HepG2 (cell line): ENCODE data around the gene ARFGAP3. TPM values are rescaled to one million over a fixed set of nuclear protein-coding genes. Genes with fewer than 3 reads are reported as not detected.
A peak's percentile ranks its signal among the peaks of the same experiment; 100 is the strongest.

Source experiments
- CENPBD1 ChIP-seq: sonication (generic); formaldehyde crosslinking; IDR thresholded peaks from 2 replicates; pipeline ENCODE4 v1.8.0; 2022; ENCODE audit warnings: missing genetic modification reagents, low read depth, mild to moderate bottlenecking, borderline replicate concordance
- CREM ChIP-seq, 2 experiments: sonication (generic) in 1 of 2; formaldehyde crosslinking in 1 of 2; IDR thresholded peaks; 2 replicates each; pipeline versions ENCODE4 v1.4.0 to v1.6.1; 2016 to 2020; ENCODE audit warnings: antibody characterized with exemption in 1 of 2, mild to moderate bottlenecking in 1 of 2, missing genetic modification reagents in 1 of 2
- E2F1 ChIP-seq: sonication (generic); formaldehyde crosslinking; IDR thresholded peaks from 2 replicates; pipeline ENCODE4 v1.5.0; 2020; ENCODE audit warnings: missing genetic modification reagents
- FOXA1 ChIP-seq, 2 experiments: fragments of 450-650 bp in 1 of 2; sonication (generic) in 1 of 2; formaldehyde crosslinking in 1 of 2; IDR thresholded peaks; 2 replicates each; pipeline versions ENCODE4 v1.4.0 to v1.6.1; 2016 to 2020; ENCODE audit warnings: missing genetic modification reagents in 1 of 2
- NFYB ChIP-seq: sonication (generic); formaldehyde crosslinking; IDR thresholded peaks from 2 replicates; pipeline ENCODE4 v1.4.0; 2020; ENCODE audit warnings: missing genetic modification reagents
- SOX6 ChIP-seq, 2 experiments: fragments of 450-650 bp in 1 of 2; sonication (generic) in 1 of 2; formaldehyde crosslinking in 1 of 2; IDR thresholded peaks; 2 replicates each; pipeline versions ENCODE4 v1.4.0 to v1.6.1; 2017 to 2020; ENCODE audit warnings: antibody characterized with exemption in 1 of 2, mild to moderate bottlenecking in 1 of 2, missing genetic modification reagents in 1 of 2
- TCF7L2 ChIP-seq: IDR thresholded peaks from 2 replicates; pipeline ENCODE4 v1.6.1; 2011; ENCODE audit warnings: mild to moderate bottlenecking, low read depth, low read length, moderate library complexity
- TERF1 ChIP-seq: sonication (generic); formaldehyde crosslinking; IDR thresholded peaks from 2 replicates; pipeline ENCODE4 v1.8.0; 2022; ENCODE audit warnings: mild to moderate bottlenecking, missing genetic modification reagents, moderate library complexity
- ZBTB40 ChIP-seq, 2 experiments: fragments of 450-650 bp in 1 of 2; sonication (generic) in 1 of 2; formaldehyde crosslinking in 1 of 2; IDR thresholded peaks; 2 replicates each; pipeline versions ENCODE4 v1.6.1 to v1.8.0; 2016 to 2022; ENCODE audit warnings: antibody characterized with exemption in 1 of 2, mild to moderate bottlenecking in 1 of 2, missing genetic modification reagents in 1 of 2
- ZMYM3 ChIP-seq: sonication (generic); formaldehyde crosslinking; IDR thresholded peaks from 2 replicates; pipeline ENCODE4 v1.5.1; 2020; ENCODE audit warnings: mild to moderate bottlenecking, missing genetic modification reagents
- ZNF687 ChIP-seq: sonication (generic); formaldehyde crosslinking; IDR thresholded peaks from 2 replicates; pipeline ENCODE4 v1.5.1; 2020; ENCODE audit warnings: mild to moderate bottlenecking, missing genetic modification reagents, moderate library complexity
- ZNF749 ChIP-seq: sonication (generic); formaldehyde crosslinking; IDR thresholded peaks from 2 replicates; pipeline ENCODE4 v1.8.0; 2022; ENCODE audit warnings: mild to moderate bottlenecking, missing genetic modification reagents, moderate library complexity, borderline replicate concordance
- polyA plus RNA-seq, 8 experiments: library from polyadenylated mRNA; depleted of rRNA in 3 of 8; stranded (reverse) in 7 of 8; unstranded in 1 of 8; fragments of >200 nt; fragmentation: Illumina TruSeq in 4 of 8; extraction: Trizol in 4 of 8; gene quantifications; 2 replicates each; pipeline versions ENCODE4 v1.2.1 to v1.2.3, GENCODE V29; 2011 to 2016; ENCODE audit warnings: low read depth in 4 of 8, missing spikeins in 1 of 8, mixed read lengths in 1 of 8; ENCODE audit not compliant: insufficient read depth in 1 of 8
- total RNA-seq, 5 experiments: library from RNA; depleted of rRNA; stranded (reverse); fragments of >200 nt; fragmentation: Illumina TruSeq; extraction: Trizol; gene quantifications; 2 replicates each; pipeline ENCODE4 v1.2.3, GENCODE V29; 2016; ENCODE audit warnings: low read depth in 1 of 5

The ARFGAP3 gene
- total and polyA plus RNA-seq, 2 of the 13 experiments (the other 11 are each of a cell fraction or from before 2014, with no cell fraction given): 41.7 to 61.6 TPM

- TF ChIP-seq ZNF687 (CRISPR knock-in tag) (peak; percentile 76), CREM (IDR thresholded peaks at IDR 0.05) (no peak), CREM (CRISPR knock-in tag; IDR thresholded peaks at IDR 0.05) (no peak), NFYB (CRISPR knock-in tag) (no peak), TCF7L2 (no peak), SOX6 (IDR thresholded peaks at IDR 0.05) (no peak), SOX6 (CRISPR knock-in tag; IDR thresholded peaks at IDR 0.05) (peak; percentile 31; the same call in 1 of the 2 replicates), TERF1 (CRISPR knock-in tag) (no peak), ZNF749 (CRISPR knock-in tag) (no peak), ZBTB40 (IDR thresholded peaks at IDR 0.05) (no peak), ZBTB40 (CRISPR knock-in tag; IDR thresholded peaks at IDR 0.05) (no peak), E2F1 (CRISPR knock-in tag) (no peak), CENPBD1 (CRISPR knock-in tag) (no peak), ZMYM3 (CRISPR knock-in tag) (0 out of 2 replicates have a peak, but pooled peaks have one; percentile 8), FOXA1 (IDR thresholded peaks at IDR 0.05) (no peak), FOXA1 (CRISPR knock-in tag; IDR thresholded peaks at IDR 0.05) (no peak)
Observed at GRCh38 chr22:42773167-42773566, 83.9 kb downstream of the ARFGAP3 start (continued).
